ENCODE data around the gene TXNDC12. TPM values are rescaled to one million over a fixed set of nuclear protein-coding genes. Genes with fewer than 3 reads are reported as not detected.

TXNDC12 gene
- total RNA-seq, 1 experiment from 2014 or later = 46.5 TPM

Other genes starting within 250 kb of the TXNDC12 start
- gene NRDC, start 176.5 kb downstream of the TXNDC12 start, total RNA-seq (2014; rRNA removed; shearing (Covaris generic); ENCODE audit: low replicate concordance) = 33.7 TPM in 2 replicates
- gene RAB3B, start 64.5 kb downstream of the TXNDC12 start, total RNA-seq (2014; rRNA removed; shearing (Covaris generic); ENCODE audit: low replicate concordance) = 1.5 and 2.4 TPM in 2 replicates
- 23.1 and 28.4 TPM in 2 replicates for gene KTI12, start 21.4 kb downstream of the TXNDC12 start, total RNA-seq (2014; rRNA removed; shearing (Covaris generic); ENCODE audit: low replicate concordance)
- 53.2 and 56.0 TPM in 2 replicates for gene BTF3L4, start 1.1 kb upstream of the TXNDC12 start, total RNA-seq (2014; rRNA removed; shearing (Covaris generic); ENCODE audit: low replicate concordance)
- gene ZFYVE9, start 86.9 kb upstream of the TXNDC12 start, total RNA-seq (2014; rRNA removed; shearing (Covaris generic); ENCODE audit: low replicate concordance) = 13.7 and 16.6 TPM in 2 replicates